ENCODE measurements around the gene RGL2.
"Not testable (repeated sequence)": the region's sequence is repeated elsewhere in the genome, so short reads cannot be mapped to it uniquely, and the experiment has no call there.

The RGL2 gene

GRCh38 chr6:33292996-33293682, 5.6 kb downstream of the RGL2 start:
- no peak for DNase-seq (ENCODE audit: low read depth)

- DNase-seq (ENCODE audit: low read depth) = no peak
These were observed 8.3 kb downstream of the RGL2 start for GRCh38 chr6:33290459-33290858.

GRCh38 chr6:33289784-33290315, 8.9 kb downstream of the RGL2 start:
- DNase-seq (ENCODE audit: low read depth) = no peak

- DNase-seq (ENCODE audit: low read depth) = peak; percentile 82
These were observed 9.6 kb downstream of the RGL2 start, which contains the start of the genes PFDN6 and WDR46 for GRCh38 chr6:33288921-33289783. Gene PFDN6 (plus strand): TSS chr6:33289601. CDS start chr6:33289857, 256 bp downstream. Gene WDR46 (minus strand): TSS chr6:33289239. CDS start chr6:33289170, 69 bp downstream.

- DNase-seq (ENCODE audit: low read depth) = no peak
These were observed 10.4 kb downstream of the RGL2 start for GRCh38 chr6:33288141-33288920.

GRCh38 chr6:33286946-33287914, 11.5 kb downstream of the RGL2 start:
- no peak for DNase-seq (ENCODE audit: low read depth)

- DNase-seq (ENCODE audit: low read depth) = not testable (repeated sequence)
These were observed 13.5 kb downstream of the RGL2 start for GRCh38 chr6:33285214-33285613.

DNA sequence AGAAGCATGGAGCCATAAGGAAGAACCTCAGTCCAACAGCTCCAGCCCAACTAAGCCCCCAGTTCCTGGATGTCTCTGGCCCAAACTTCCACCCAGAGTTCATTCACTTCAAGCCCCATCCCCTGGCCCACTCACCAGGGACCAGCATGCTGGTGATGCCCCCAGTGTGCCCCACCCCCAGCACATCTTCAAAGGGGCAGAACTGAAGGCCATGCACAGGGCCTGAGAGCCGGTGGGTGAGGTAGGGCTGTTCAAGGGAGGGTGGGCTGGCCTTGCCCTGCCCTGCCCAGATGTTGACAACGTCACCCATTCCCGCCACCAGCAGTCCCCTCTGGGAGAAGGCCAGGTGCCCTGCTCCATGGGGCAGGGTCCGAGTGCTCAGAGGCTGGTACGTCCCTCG, 18.2 kb downstream of the RGL2 start:
- no peak for DNase-seq (ENCODE audit: low read depth)

GRCh38 chr6:33279971-33280511, 18.7 kb downstream of the RGL2 start:
- peak; percentile 22 for DNase-seq (ENCODE audit: low read depth)

DNA sequence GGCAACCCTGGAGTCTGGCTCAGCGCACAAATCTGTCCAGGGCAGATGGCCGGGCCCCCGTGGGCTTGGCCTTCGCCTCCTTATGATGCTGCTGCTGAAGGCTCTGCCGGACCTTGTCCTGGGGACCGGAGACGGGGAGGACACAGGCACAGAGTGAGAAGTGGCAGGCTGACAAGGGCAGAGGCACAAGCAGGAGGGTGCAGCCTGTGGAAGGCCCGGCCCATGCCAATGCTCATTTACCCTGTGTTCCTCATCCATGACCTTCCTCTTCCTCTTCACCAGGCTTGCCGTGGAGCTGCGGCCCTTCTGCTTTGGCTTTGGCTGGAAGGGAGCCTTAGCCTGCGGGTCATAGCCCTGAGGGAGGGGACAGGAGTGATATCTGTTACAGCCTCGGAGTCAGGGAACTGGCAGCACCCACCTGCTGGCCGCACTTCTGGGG, 19.5 kb downstream of the RGL2 start:
- DNase-seq (ENCODE audit: low read depth) = no peak

DNA sequence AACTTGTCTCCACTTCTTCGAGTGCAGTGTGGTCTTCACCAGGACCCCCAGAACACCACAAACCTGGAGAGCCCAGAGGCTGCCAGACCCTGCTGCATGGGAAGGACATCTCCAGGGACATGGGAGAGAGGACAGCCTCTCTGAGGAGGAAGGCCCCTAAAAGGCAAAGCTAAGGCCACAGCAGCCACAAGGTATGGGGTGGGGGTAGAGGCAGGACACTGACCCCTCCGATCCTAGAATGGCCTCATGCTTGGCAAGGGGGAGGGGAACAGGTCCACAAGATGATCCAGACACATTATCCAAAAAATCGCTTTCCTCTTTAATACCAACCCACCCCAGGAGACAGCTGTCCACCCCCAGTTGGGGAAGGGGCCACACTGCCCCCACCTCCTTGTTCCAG, 19.9 kb downstream of the RGL2 start:
- no peak for DNase-seq (ENCODE audit: low read depth)

GRCh38 chr6:33278392-33278741, 20.4 kb downstream of the RGL2 start:
- DNase-seq (ENCODE audit: low read depth) = no peak

DNA sequence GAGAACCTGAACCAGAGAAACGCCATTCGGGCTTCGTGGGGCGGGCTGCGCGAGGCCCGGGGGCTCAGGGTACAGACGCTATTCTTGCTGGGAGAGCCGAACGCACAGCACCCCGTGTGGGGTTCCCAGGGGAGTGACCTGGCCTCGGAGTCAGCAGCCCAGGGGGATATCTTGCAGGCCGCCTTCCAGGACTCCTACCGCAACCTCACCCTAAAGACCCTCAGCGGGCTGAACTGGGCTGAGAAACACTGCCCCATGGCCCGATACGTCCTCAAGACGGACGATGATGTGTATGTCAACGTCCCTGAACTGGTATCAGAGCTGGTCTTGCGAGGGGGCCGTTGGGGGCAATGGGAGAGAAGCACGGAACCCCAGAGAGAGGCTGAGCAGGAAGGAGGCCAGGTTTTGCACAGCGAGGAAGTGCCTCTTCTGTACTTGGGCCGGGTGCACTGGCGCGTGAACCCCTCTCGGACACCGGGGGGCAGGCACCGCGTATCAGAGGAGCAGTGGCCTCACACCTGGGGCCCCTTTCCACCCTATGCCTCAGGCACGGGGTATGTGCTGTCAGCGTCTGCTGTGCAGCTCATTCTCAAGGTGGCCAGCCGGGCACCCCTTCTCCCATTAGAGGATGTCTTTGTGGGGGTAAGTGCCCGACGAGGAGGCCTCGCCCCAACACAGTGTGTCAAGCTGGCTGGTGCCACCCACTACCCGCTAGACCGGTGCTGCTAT, 20.9 kb downstream of the RGL2 start:
- no peak for DNase-seq (ENCODE audit: low read depth)

- DNase-seq (ENCODE audit: low read depth) = peak; percentile 69
These were observed 21.7 kb downstream of the RGL2 start, which contains the start of gene B3GALT4 for GRCh38 chr6:33276864-33277662. Gene B3GALT4 (plus strand): TSS chr6:33277123. CDS start chr6:33277420, 297 bp downstream.

GRCh38 chr6:33276581-33276863, 22.2 kb downstream of the RGL2 start:
- DNase-seq (ENCODE audit: low read depth) = no peak

DNA sequence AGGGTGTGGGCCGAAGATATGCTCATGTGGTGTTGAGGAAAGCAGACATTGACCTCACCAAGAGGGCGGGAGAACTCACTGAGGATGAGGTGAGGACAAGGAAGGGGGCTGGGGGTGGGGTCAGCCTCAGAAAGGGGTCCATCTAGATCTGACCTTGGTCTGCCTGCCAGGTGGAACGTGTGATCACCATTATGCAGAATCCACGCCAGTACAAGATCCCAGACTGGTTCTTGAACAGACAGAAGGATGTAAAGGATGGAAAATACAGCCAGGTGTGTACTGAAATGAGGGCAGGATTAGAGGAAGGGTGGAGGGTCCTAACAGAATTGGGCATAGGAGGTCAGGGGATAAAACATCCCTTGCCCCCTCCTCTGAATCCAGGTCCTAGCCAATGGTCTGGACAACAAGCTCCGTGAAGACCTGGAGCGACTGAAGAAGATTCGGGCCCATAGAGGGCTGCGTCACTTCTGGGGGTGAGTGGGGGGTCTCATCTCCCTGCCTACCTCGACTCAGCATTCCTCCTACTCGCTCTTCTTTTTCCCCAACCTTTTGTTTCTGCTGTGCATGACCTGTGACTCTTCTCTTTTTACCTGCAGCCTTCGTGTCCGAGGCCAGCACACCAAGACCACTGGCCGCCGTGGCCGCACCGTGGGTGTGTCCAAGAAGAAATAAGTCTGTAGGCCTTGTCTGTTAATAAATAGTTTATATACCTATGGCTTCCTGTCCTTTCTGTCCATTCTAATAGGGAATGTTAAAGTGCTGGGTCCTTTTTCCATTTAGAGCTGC, 22.8 kb downstream of the RGL2 start:
- DNase-seq (ENCODE audit: low read depth) = not testable (repeated sequence)

- DNase-seq (ENCODE audit: low read depth) = no peak
These were observed 24.5 kb downstream of the RGL2 start for GRCh38 chr6:33273924-33274902.
